Activated CD8-positive, alpha-beta T cell treated with anti-CD3 and anti-CD28 coated beads, Interleukin-2, amount 10 ng/mL, durations not matched to agents 7 days and 5 days (primary cell): ENCODE measurements around the gene ANKEF1. TPM values are rescaled to one million over a fixed set of nuclear protein-coding genes. Genes with fewer than 3 reads are reported as not detected.

Source experiments
- ATAC-seq: fragments of 150-1000 bp; cut with Tn5 transposase; one replicate; pipeline ENCODE4 v1.10.0; 2021; ENCODE audit warnings: moderate library complexity
- CTCF ChIA-PET: fragments of 350-600 bp; sonication (Branson Sonifier 250); formaldehyde crosslinking; loops from one replicate; lab custom pipeline; 2021; ENCODE audit warnings: antibody characterized with exemption; lab: Charles Lee
- POLR2A ChIA-PET: fragments of 350-600 bp; sonication (Branson Sonifier 250); formaldehyde crosslinking; loops from one replicate; lab custom pipeline; 2021; ENCODE audit warnings: antibody characterized with exemption; lab: Charles Lee
- DNase-seq: peaks from one replicate; pipeline ENCODE4 v3.0.0-alpha.2; 2020
- H3K27ac Mint-ChIP-seq: one replicate; pipeline ENCODE4 v1.8.0; 2021; ENCODE audit warnings: mild to moderate bottlenecking, mixed read lengths
- H3K27me3 Mint-ChIP-seq: one replicate; pipeline ENCODE4 v1.8.0; 2021; ENCODE audit warnings: low read depth, mixed read lengths
- H3K36me3 Mint-ChIP-seq: one replicate; pipeline ENCODE4 v1.8.0; 2021; ENCODE audit warnings: low read depth, mixed read lengths
- H3K4me1 Mint-ChIP-seq: one replicate; pipeline ENCODE4 v1.8.0; 2021; ENCODE audit warnings: low read depth, mixed read lengths
- H3K4me3 Mint-ChIP-seq: one replicate; pipeline ENCODE4 v1.8.0; 2021; ENCODE audit warnings: mild to moderate bottlenecking, mixed read lengths
- H3K9me3 Mint-ChIP-seq: one replicate; pipeline ENCODE4 v1.8.0; 2022; ENCODE audit warnings: mixed read lengths; ENCODE audit not compliant: insufficient read depth
- total RNA-seq, 2 experiments: library from RNA; stranded (reverse); gene quantifications; one replicate each; pipeline ENCODE4 v1.2.3, GENCODE V29; 2021

Gene ANKEF1
- total RNA-seq, 2 experiments from 2014 or later, result 3.6 to 3.9 TPM

DNA sequence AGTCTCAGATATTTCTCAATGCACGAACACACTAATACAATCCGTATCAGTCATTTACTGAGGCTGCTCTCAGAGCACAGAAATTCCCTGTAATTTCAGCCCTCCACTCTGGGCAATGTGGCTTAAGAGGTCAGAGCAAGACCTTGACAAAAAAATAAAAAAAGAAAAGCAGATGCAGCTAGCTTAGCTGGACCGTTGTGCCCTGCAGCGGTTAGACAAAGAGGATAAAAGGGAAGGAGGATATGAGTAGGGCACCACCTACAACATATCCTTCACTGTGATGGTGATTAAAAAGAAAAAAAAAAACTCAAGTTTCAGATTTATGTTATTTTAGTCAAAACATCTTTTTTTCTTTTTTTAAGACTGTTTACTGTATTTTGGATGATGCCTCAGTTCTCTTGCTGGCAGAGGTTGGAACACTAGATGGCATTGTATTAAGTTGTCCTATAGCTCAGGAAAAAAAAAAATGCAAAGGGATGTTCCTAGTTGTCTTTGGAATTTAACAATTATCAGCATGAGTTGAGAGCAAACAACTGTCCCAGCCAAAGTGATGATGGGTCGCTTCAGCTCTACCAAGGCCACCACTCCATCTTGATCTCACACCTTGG, 59.9 kb downstream of the ANKEF1 start:
- ATAC-seq, result no peak
- no peaks in the 10 kb centered on the region for H3K36me3 Mint-ChIP-seq
- ChIA-PET CTCF (no interaction called here), POLR2A (no interaction called here)
- no peaks in the 10 kb centered on the region for H3K4me1 Mint-ChIP-seq
- no peaks in the 10 kb centered on the region for H3K9me3 Mint-ChIP-seq
- peaks cover 4% of the 10 kb centered on the region for H3K27me3 Mint-ChIP-seq
- no peak for DNase-seq
- no peak overlapping the region for H3K4me3 Mint-ChIP-seq
- H3K27ac Mint-ChIP-seq, result no peak overlapping the region

DNA sequence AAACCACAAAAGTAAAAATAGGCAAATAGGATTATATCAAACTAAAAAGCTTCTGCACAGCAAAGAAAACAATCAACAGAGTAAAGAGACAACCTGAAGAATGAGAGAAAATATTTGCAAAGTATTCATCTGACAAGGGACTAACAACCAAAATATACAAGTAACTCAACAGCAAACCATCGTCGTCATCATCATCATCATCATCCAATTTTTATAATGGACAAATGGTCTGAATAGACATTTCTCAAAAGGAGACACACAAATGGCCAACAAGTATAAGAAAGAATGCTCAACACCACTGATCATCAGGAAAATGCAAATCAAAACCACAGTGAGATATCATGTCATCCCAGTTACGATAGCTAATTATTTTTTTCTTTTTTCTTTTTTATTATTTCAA, 62.0 kb downstream of the ANKEF1 start:
- no peak for ATAC-seq
- no peak for DNase-seq
- ChIA-PET CTCF (no interaction called here), POLR2A (no interaction called here)
- Mint-ChIP-seq H3K36me3 (no peaks in the 10 kb centered on the region), H3K4me3 (no peak overlapping the region), H3K4me1 (no peaks in the 10 kb centered on the region), H3K27ac (no peak overlapping the region), H3K9me3 (no peaks in the 10 kb centered on the region), H3K27me3 (peaks cover 4% of the 10 kb centered on the region)

DNA sequence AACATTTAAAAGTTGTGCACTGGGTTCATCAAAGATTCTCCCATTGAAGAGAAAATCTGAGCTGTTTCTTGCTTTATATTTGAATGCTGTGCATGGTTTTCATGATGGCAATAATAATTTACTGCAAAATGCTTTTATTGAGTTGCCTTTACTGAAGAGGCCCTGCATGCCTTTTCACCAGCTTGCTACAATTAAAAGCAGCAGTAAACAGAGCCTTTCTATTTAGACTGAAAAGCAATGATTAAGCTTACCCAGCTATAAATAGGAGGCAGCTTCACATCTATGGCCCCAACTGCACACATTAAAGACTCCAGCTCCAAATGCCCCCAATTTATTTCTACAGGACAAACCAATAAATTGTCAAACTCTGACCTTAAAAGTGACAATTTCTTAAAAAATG, 70.3 kb downstream of the ANKEF1 start:
- H3K4me1 Mint-ChIP-seq, result no peaks in the 10 kb centered on the region
- H3K4me3 Mint-ChIP-seq, result no peak overlapping the region
- CTCF ChIA-PET, result interaction anchor here (1.9 kb wide), 1 partner anchor 14 kb away, joined by 10 read pairs; no protein-coding TSS in a partner anchor
- ATAC-seq, result no peak
- no peak for DNase-seq
- POLR2A ChIA-PET, result no interaction called here
- H3K27me3 Mint-ChIP-seq, result no peaks in the 10 kb centered on the region
- no peaks in the 10 kb centered on the region for H3K9me3 Mint-ChIP-seq
- H3K36me3 Mint-ChIP-seq, result no peaks in the 10 kb centered on the region
- H3K27ac Mint-ChIP-seq, result no peak overlapping the region

Other genes with a start within 250 kb of the ANKEF1 start
- not detected for gene PAK5, start 195.9 kb upstream of the ANKEF1 start, total RNA-seq
- gene SNAP25, start 183.8 kb downstream of the ANKEF1 start, total RNA-seq, result not detected